Measurements from ENCODE around the gene BST1.
"Not testable (repeated sequence)": the region's sequence is repeated elsewhere in the genome, so short reads cannot be mapped to it uniquely, and the experiment has no call there.

Gene BST1

GRCh38 chr4:15714141-15714540 is 11.3 kb downstream of the BST1 start:
- DNase-seq: no peak

- DNase-seq: no peak
Observed at GRCh38 chr4:15714646-15715435, 12.0 kb downstream of the BST1 start.

GRCh38 chr4:15716115-15716514 is 13.2 kb downstream of the BST1 start:
- DNase-seq: no peak

- DNase-seq: no peak
Observed at GRCh38 chr4:15717086-15717485, 14.2 kb downstream of the BST1 start.

- no peak for DNase-seq
Observed at GRCh38 chr4:15717657-15718416, 15.0 kb downstream of the BST1 start.

GRCh38 chr4:15718465-15718864 is 15.6 kb downstream of the BST1 start:
- DNase-seq: no peak

GRCh38 chr4:15718959-15719358 is 16.1 kb downstream of the BST1 start:
- DNase-seq: no peak

- DNase-seq: no peak
Observed at GRCh38 chr4:15719506-15719905, 16.6 kb downstream of the BST1 start.

- no peak for DNase-seq
Observed at GRCh38 chr4:15720851-15721250, 18.0 kb downstream of the BST1 start.

- DNase-seq: no peak
Observed at GRCh38 chr4:15725608-15726007, 22.7 kb downstream of the BST1 start.

GRCh38 chr4:15729910-15730533 is 27.2 kb downstream of the BST1 start:
- no peak for DNase-seq

- DNase-seq: not testable (repeated sequence)
Observed at GRCh38 chr4:15733061-15733460, 30.2 kb downstream of the BST1 start.

GRCh38 chr4:15735536-15735935 is 32.7 kb downstream of the BST1 start:
- DNase-seq: no peak

- DNase-seq: no peak
Observed at GRCh38 chr4:15736514-15737050, 33.7 kb downstream of the BST1 start.

GRCh38 chr4:15737255-15737654 is 34.4 kb downstream of the BST1 start:
- DNase-seq: no peak

- DNase-seq: no peak
Observed at GRCh38 chr4:15738877-15739276, 36.0 kb downstream of the BST1 start.

GRCh38 chr4:15740764-15741404 is 38.0 kb downstream of the BST1 start:
- no peak for DNase-seq

- DNase-seq: no peak
Observed at GRCh38 chr4:15742083-15742582, 39.3 kb downstream of the BST1 start.

- no peak for DNase-seq
Observed at GRCh38 chr4:15742637-15743036, 39.8 kb downstream of the BST1 start.

GRCh38 chr4:15744016-15744545 is 41.2 kb downstream of the BST1 start:
- no peak for DNase-seq

- DNase-seq: no peak
Observed at GRCh38 chr4:15746110-15746509, 43.2 kb downstream of the BST1 start.

GRCh38 chr4:15749001-15749400 is 46.1 kb downstream of the BST1 start:
- DNase-seq: no peak

GRCh38 chr4:15751153-15751552 is 48.3 kb downstream of the BST1 start:
- no peak for DNase-seq
